ENCODE results near the gene ABCG4. TPM values are rescaled to one million over a fixed set of nuclear protein-coding genes. Genes with fewer than 3 reads are reported as not detected.
"Not testable (repeated sequence)": the region's sequence is repeated elsewhere in the genome, so short reads cannot be mapped to it uniquely, and the experiment has no call there.

The ABCG4 gene
- polyA plus RNA-seq, 3 donors: 0.01 to 0.34 (median 0.06) TPM

GRCh38 chr11:119147604-119148333, 1.1 kb upstream of the ABCG4 start:
- 61 to 64% (median 64%) methylated on average over 6 of the region's 6 CpGs for WGBS, 3 donors

GRCh38 chr11:119148720-119149017, 183 bp upstream of the ABCG4 start:
- no peak overlapping the region for H3K27ac ChIP-seq (ENCODE audit: low read depth, low read length)
- WGBS, 3 donors: 1 to 3% (median 3%) methylated on average over 16 of the region's 16 CpGs

More at GRCh38 chr11:119147604-119148333, 1.1 kb upstream of the ABCG4 start:
- H3K27ac ChIP-seq (ENCODE audit: low read depth, low read length): no peak overlapping the region

- H3K27ac ChIP-seq (ENCODE audit: low read depth, low read length): no peak overlapping the region
- WGBS, 3 donors: 28 to 40% (median 30%) methylated on average over 23 to 33 of the region's 33 CpGs
Measured at GRCh38 chr11:119149786-119150275, 979 bp downstream of the ABCG4 start.

- no peak overlapping the region for H3K27ac ChIP-seq (ENCODE audit: low read depth, low read length)
- WGBS, 3 donors: 80 to 86% (median 80%) methylated on average over 9 of the region's 9 CpGs
Measured at GRCh38 chr11:119152043-119152442, 3.2 kb downstream of the ABCG4 start.

- 87 to 96% (median 94%) methylated on average over 4 of the region's 4 CpGs for WGBS, 3 donors
- H3K27ac ChIP-seq (ENCODE audit: low read depth, low read length): no peak overlapping the region
Measured at GRCh38 chr11:119152604-119153003, 3.8 kb downstream of the ABCG4 start.

- no peak overlapping the region for H3K27ac ChIP-seq (ENCODE audit: low read depth, low read length)
- 77 to 87% (median 80%) methylated on average over 9 of the region's 9 CpGs for WGBS, 3 donors
Measured at GRCh38 chr11:119153049-119153818, 4.4 kb downstream of the ABCG4 start.

GRCh38 chr11:119154178-119154577, 5.3 kb downstream of the ABCG4 start:
- no peak overlapping the region for H3K27ac ChIP-seq (ENCODE audit: low read depth, low read length)
- WGBS, 3 donors: 89 to 96% (median 95%) methylated on average over 6 of the region's 6 CpGs

GRCh38 chr11:119155733-119156492, 7.1 kb downstream of the ABCG4 start:
- 41 to 49% (median 42%) methylated on average over 8 of the region's 8 CpGs for WGBS, 3 donors
- no peak overlapping the region for H3K27ac ChIP-seq (ENCODE audit: low read depth, low read length)

- H3K27ac ChIP-seq (ENCODE audit: low read depth, low read length): no peak overlapping the region
- WGBS, 3 donors: 73 to 92% (median 90%) methylated on average over 10 of the region's 10 CpGs
Measured at GRCh38 chr11:119156496-119156895, 7.6 kb downstream of the ABCG4 start.

GRCh38 chr11:119157063-119157462, 8.2 kb downstream of the ABCG4 start:
- WGBS, 3 donors: 52 to 63% (median 58%) methylated on average over 3 of the region's 3 CpGs
- no peak overlapping the region for H3K27ac ChIP-seq (ENCODE audit: low read depth, low read length)

GRCh38 chr11:119158467-119158866, 9.6 kb downstream of the ABCG4 start:
- H3K27ac ChIP-seq (ENCODE audit: low read depth, low read length): no peak overlapping the region
- 90 to 96% (median 95%) methylated on average over 13 of the region's 13 CpGs for WGBS, 3 donors

GRCh38 chr11:119160151-119160550, 11.3 kb downstream of the ABCG4 start:
- WGBS, 3 donors: 92 to 95% (median 94%) methylated on average over 9 of the region's 9 CpGs

GRCh38 chr11:119161871-119162270, 13.0 kb downstream of the ABCG4 start:
- no peak overlapping the region for H3K27ac ChIP-seq (ENCODE audit: low read depth, low read length)
- 70 to 84% (median 81%) methylated on average over 8 of the region's 8 CpGs for WGBS, 3 donors

More at GRCh38 chr11:119160151-119160550, 11.3 kb downstream of the ABCG4 start:
- no peak overlapping the region for H3K27ac ChIP-seq (ENCODE audit: low read depth, low read length)

GRCh38 chr11:119166368-119167076, 17.7 kb downstream of the ABCG4 start:
- no peak overlapping the region for H3K27ac ChIP-seq (ENCODE audit: low read depth, low read length)
- WGBS, 3 donors: 70 to 81% (median 74%) methylated on average over 8 of the region's 8 CpGs

GRCh38 chr11:119167077-119167458, 18.2 kb downstream of the ABCG4 start:
- H3K27ac ChIP-seq (ENCODE audit: low read depth, low read length): not testable (repeated sequence)
- 84 to 90% (median 88%) methylated on average over 10 of the region's 10 CpGs for WGBS, 3 donors

GRCh38 chr11:119167933-119168332, 19.1 kb downstream of the ABCG4 start:
- WGBS, 3 donors: 58 to 65% (median 64%) methylated on average over 6 of the region's 6 CpGs
- H3K27ac ChIP-seq (ENCODE audit: low read depth, low read length): no peak overlapping the region

GRCh38 chr11:119168471-119169281, 19.8 kb downstream of the ABCG4 start, which contains the start of gene NLRX1:
NLRX1 (plus strand) TSS chr11:119168725; CDS start chr11:119171404, 2,679 bp downstream.
- H3K27ac ChIP-seq (ENCODE audit: low read depth, low read length): peak within 1 kb of the TSS; percentile 86
- 3 to 5% (median 4%) methylated on average over 50 to 63 of the region's 63 CpGs for WGBS, 3 donors
